HepG2 (cell line): ENCODE data around the gene TSHZ2. TPM values are rescaled to one million over a fixed set of nuclear protein-coding genes. Genes with fewer than 3 reads are reported as not detected.

Source experiments
- ATAC-seq: fragments of 200-7000 bp; cut with Tn5 transposase; 3 replicates; pipeline ENCODE4 v1.9.1; 2020; ENCODE audit warnings: mild to moderate bottlenecking, moderate library complexity
- BruUV-seq: library from RNA; stranded (reverse); fragments of 400-500 nt; replicated peaks from 2 replicates; lab custom pipeline; 2021; lab: Mats Ljungman, UMichigan
- CTCF ChIA-PET: fragments of 300-600 bp; formaldehyde crosslinking; extraction: SDS; loops from one replicate; lab custom pipeline; 2021; ENCODE audit warnings: low total read pairs, inconsistent platforms, low intra/inter-chr PET ratio; lab: Yijun Ruan, JAX
- POLR2A ChIA-PET: fragments of 350-600 bp; sonication (Branson Sonifier 250); formaldehyde crosslinking; loops from one replicate; lab custom pipeline; 2020; ENCODE audit warnings: antibody characterized with exemption, inconsistent platforms; lab: Yijun Ruan, JAX
- DNase-seq: peaks from one replicate; pipeline ENCODE4 v3.0.0-alpha.2; 2015; ENCODE audit warnings: low spot score
- FAIRE-seq: peaks from 3 replicates; lab custom pipeline; 2011; peaks lifted over from hg19 to GRCh38; lab: Jason Lieb, UNC
- H2AFZ ChIP-seq: one replicate; pipeline ENCODE4 v1.6.1; 2011; ENCODE audit warnings: low read length, inconsistent platforms
- H3K27ac ChIP-seq: fragments of 300-600 bp; 3 replicates; pipeline ENCODE4 v1.8.0; 2011; ENCODE audit warnings: mixed run types, mild to moderate bottlenecking, mixed read lengths, low read length, inconsistent platforms; ENCODE audit not compliant: insufficient read depth; ENCODE audit errors: extremely low read length
- H3K27me3 ChIP-seq, 2 experiments: fragments of 200-600 bp in 1 of 2; 2 replicates in 1 of 2; 3 replicates in 1 of 2; pipeline versions ENCODE4 v1.6.0 to v1.8.0; 2011; ENCODE audit warnings: low read length in 2 of 2, mild to moderate bottlenecking in 2 of 2, moderate library complexity in 2 of 2, inconsistent platforms in 1 of 2; ENCODE audit not compliant: insufficient read depth in 2 of 2, control insufficient read depth in 1 of 2
- H3K36me3 ChIP-seq, 2 experiments: fragments of 200-600 bp in 1 of 2; replicated peaks in 1 of 2; 2 replicates in 1 of 2; 3 replicates in 1 of 2; pipeline versions ENCODE4 v1.5.1 to v1.8.0; 2011; ENCODE audit warnings: low read length in 2 of 2, inconsistent platforms in 1 of 2; ENCODE audit not compliant: insufficient read depth in 2 of 2, control insufficient read depth in 1 of 2
- H3K4me1 ChIP-seq: 2 replicates; pipeline ENCODE4 v1.5.1; 2012; ENCODE audit warnings: low read length, inconsistent platforms; ENCODE audit not compliant: insufficient read depth
- H3K4me2 ChIP-seq: 2 replicates; pipeline ENCODE4 v1.6.0; 2011; ENCODE audit warnings: low read depth, low read length, inconsistent platforms
- H3K4me3 ChIP-seq, 3 experiments: fragments of 200-600 bp in 1 of 3; sonication (generic), shearing (Covaris generic) in 1 of 3; replicated peaks in 1 of 3; 2 replicates each; pipeline ENCODE4 v1.5.1; 2011 to 2016; ENCODE audit warnings: low read length in 3 of 3, inconsistent platforms in 2 of 3, low read depth in 2 of 3, mild to moderate bottlenecking in 2 of 3, control low read depth in 1 of 3, mixed read lengths in 1 of 3; ENCODE audit not compliant: insufficient read depth in 1 of 3
- H3K79me2 ChIP-seq: one replicate; pipeline ENCODE4 v1.6.1; 2011; ENCODE audit warnings: low read length, inconsistent platforms; ENCODE audit not compliant: insufficient read depth
- H3K9ac ChIP-seq: 2 replicates; pipeline ENCODE4 v1.6.0; 2011; ENCODE audit warnings: mild to moderate bottlenecking, low read depth, low read length, inconsistent platforms; ENCODE audit not compliant: insufficient read depth
- H3K9me3 ChIP-seq: 2 replicates; pipeline ENCODE4 v1.5.1; 2012; ENCODE audit warnings: mild to moderate bottlenecking, low read length
- H4K20me1 ChIP-seq: 2 replicates; pipeline ENCODE4 v1.6.0; 2011; ENCODE audit warnings: inconsistent platforms, mild to moderate bottlenecking, low read length, moderate library complexity; ENCODE audit not compliant: insufficient read depth
- BATF2 ChIP-seq: sonication (generic); formaldehyde crosslinking; IDR thresholded peaks from 2 replicates; pipeline ENCODE4 v1.8.0; 2022; ENCODE audit warnings: mild to moderate bottlenecking, missing genetic modification reagents, moderate library complexity
- BCL6 ChIP-seq: IDR thresholded peaks from 2 replicates; pipeline ENCODE4 v1.6.1; 2016; ENCODE audit warnings: missing genetic modification reagents, missing compliant biosample characterization
- CBX2 ChIP-seq, 2 experiments: fragments of 200-600 bp in 1 of 2; sonication (generic); formaldehyde crosslinking in 1 of 2; IDR thresholded peaks; 2 replicates each; pipeline versions ENCODE4 v1.7.0 to v1.8.1; 2018 to 2022; ENCODE audit warnings: low read depth in 2 of 2, low read length in 1 of 2, mild to moderate bottlenecking in 1 of 2, missing genetic modification reagents in 1 of 2
- KDM5B ChIP-seq: sonication (generic); formaldehyde crosslinking; IDR thresholded peaks from 2 replicates; pipeline ENCODE4 v1.4.0; 2020; ENCODE audit warnings: missing genetic modification reagents, mild to moderate bottlenecking, borderline replicate concordance
- MXI1 ChIP-seq: IDR thresholded peaks from 3 replicates; pipeline ENCODE4 v1.6.1; 2012; ENCODE audit warnings: low read depth, low read length, inconsistent platforms, borderline replicate concordance
- RBFOX2 ChIP-seq: fragments of 200-400 bp; formaldehyde crosslinking; IDR thresholded peaks from 2 replicates; pipeline ENCODE4 v1.6.1; 2017; ENCODE audit warnings: low read depth, mild to moderate bottlenecking, low read length
- THAP7 ChIP-seq: sonication (generic); formaldehyde crosslinking; IDR thresholded peaks from 2 replicates; pipeline ENCODE4 v1.8.1; 2023; ENCODE audit warnings: mild to moderate bottlenecking, missing genetic modification reagents
- ZFAT ChIP-seq: sonication (generic); formaldehyde crosslinking; conservative IDR thresholded peaks from 2 replicates; pipeline ENCODE4 v1.8.1; 2023; ENCODE audit warnings: missing genetic modification reagents, inconsistent platforms
- ZNF20 ChIP-seq: sonication (generic); formaldehyde crosslinking; IDR thresholded peaks from 2 replicates; pipeline ENCODE4 v1.4.0; 2020; ENCODE audit warnings: mild to moderate bottlenecking, moderate library complexity, missing genetic modification reagents
- ZNF207 ChIP-seq: fragments of 450-650 bp; IDR thresholded peaks from 2 replicates; pipeline ENCODE4 v1.6.1; 2016; ENCODE audit warnings: antibody characterized with exemption, borderline replicate concordance
- ZNF234 ChIP-seq: sonication (generic); formaldehyde crosslinking; conservative IDR thresholded peaks from 2 replicates; pipeline ENCODE4 v1.5.1; 2020; ENCODE audit warnings: mild to moderate bottlenecking, missing genetic modification reagents
- ZNF282 ChIP-seq: fragments of 450-650 bp; IDR thresholded peaks from 2 replicates; pipeline ENCODE4 v1.6.1; 2018; ENCODE audit not compliant: partially characterized antibody
- ZNF512 ChIP-seq: sonication (generic); formaldehyde crosslinking; IDR thresholded peaks from 2 replicates; pipeline ENCODE4 v1.4.0; 2020; ENCODE audit warnings: mild to moderate bottlenecking, missing genetic modification reagents
- ZNF644 ChIP-seq: IDR thresholded peaks from 2 replicates; pipeline ENCODE4 v1.6.1; 2016; ENCODE audit warnings: low read depth
- ZNF761 ChIP-seq: sonication (generic); formaldehyde crosslinking; conservative IDR thresholded peaks from 2 replicates; pipeline ENCODE4 v1.4.0; 2020; ENCODE audit warnings: mild to moderate bottlenecking, missing genetic modification reagents
- ZNF780A ChIP-seq: sonication (generic); formaldehyde crosslinking; IDR thresholded peaks from 2 replicates; pipeline ENCODE4 v1.8.0; 2022; ENCODE audit warnings: mild to moderate bottlenecking, missing genetic modification reagents, moderate library complexity
- WGBS: methylation state at CpG from one replicate; pipeline ENCODE4 v1.1.6; 2017; ENCODE audit warnings: low lambda C conversion rate; 5-methylcytosine and 5-hydroxymethylcytosine counted together
- in situ Hi-C: cut with HindIII; loops from 2 replicates; pipeline ENCODE4 v1.10.0; 2017; ENCODE audit warnings: low pct_unique_long_range_greater_than_20kb; ENCODE audit not compliant: extremely low pct_ligation_motif_present
- intact Hi-C: fragments of 100-400 bp; cut with micrococcal nuclease; formaldehyde crosslinking; loops from one replicate; pipeline ENCODE4 v1.10.0; 2022; ENCODE audit not compliant: unreplicated experiment
- polyA plus RNA-seq, 8 experiments: library from polyadenylated mRNA; depleted of rRNA in 3 of 8; stranded (reverse) in 7 of 8; unstranded in 1 of 8; fragments of >200 nt; fragmentation: Illumina TruSeq in 4 of 8; extraction: Trizol in 4 of 8; gene quantifications; 2 replicates each; pipeline versions ENCODE4 v1.2.1 to v1.2.3, GENCODE V29; 2011 to 2016; ENCODE audit warnings: low read depth in 4 of 8, missing spikeins in 1 of 8, mixed read lengths in 1 of 8; ENCODE audit not compliant: insufficient read depth in 1 of 8
- total RNA-seq, 5 experiments: library from RNA; depleted of rRNA; stranded (reverse); fragments of >200 nt; fragmentation: Illumina TruSeq; extraction: Trizol; gene quantifications; 2 replicates each; pipeline ENCODE4 v1.2.3, GENCODE V29; 2016; ENCODE audit warnings: low read depth in 1 of 5
- TF ChIP-seq, protein P1 (sequence below): IDR thresholded peaks from 2 replicates; pipeline ENCODE4 v1.6.1; 2016; ENCODE audit warnings: low read depth
- TF ChIP-seq, protein P2 (sequence below): sonication (generic); formaldehyde crosslinking; IDR thresholded peaks from 2 replicates; pipeline ENCODE4 v1.5.0; 2020; ENCODE audit warnings: missing genetic modification reagents
- TF ChIP-seq, protein P3 (sequence below): sonication (generic); formaldehyde crosslinking; IDR thresholded peaks from 2 replicates; pipeline ENCODE4 v1.5.0; 2020; ENCODE audit warnings: mild to moderate bottlenecking, low read depth, missing genetic modification reagents, borderline replicate concordance

The TSHZ2 gene
- total and polyA plus RNA-seq, 2 of the 13 experiments (the other 11 are each of a cell fraction or from before 2014, with no cell fraction given), result 0.01 TPM; not detected in 1

- TF ChIP-seq, protein P1, sequence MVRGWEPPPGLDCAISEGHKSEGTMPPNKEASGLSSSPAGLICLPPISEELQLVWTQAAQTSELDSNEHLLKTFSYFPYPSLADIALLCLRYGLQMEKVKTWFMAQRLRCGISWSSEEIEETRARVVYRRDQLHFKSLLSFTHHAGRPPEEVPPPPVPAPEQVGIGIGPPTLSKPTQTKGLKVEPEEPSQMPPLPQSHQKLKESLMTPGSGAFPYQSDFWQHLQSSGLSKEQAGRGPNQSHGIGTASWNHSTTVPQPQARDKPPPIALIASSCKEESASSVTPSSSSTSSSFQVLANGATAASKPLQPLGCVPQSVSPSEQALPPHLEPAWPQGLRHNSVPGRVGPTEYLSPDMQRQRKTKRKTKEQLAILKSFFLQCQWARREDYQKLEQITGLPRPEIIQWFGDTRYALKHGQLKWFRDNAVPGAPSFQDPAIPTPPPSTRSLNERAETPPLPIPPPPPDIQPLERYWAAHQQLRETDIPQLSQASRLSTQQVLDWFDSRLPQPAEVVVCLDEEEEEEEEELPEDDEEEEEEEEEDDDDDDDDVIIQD, result no peak
- TF ChIP-seq ZNF207 (no peak), CBX2 (IDR thresholded peaks at IDR 0.05; ENCODE audit: low read depth, low read length) (no peak), CBX2 (CRISPR knock-in tag; IDR thresholded peaks at IDR 0.05; ENCODE audit: low read depth) (no peak), ZNF512 (no peak), MXI1 (no peak), KDM5B (CRISPR knock-in tag) (no peak), ZFAT (CRISPR knock-in tag) (no peak), ZNF234 (CRISPR knock-in tag) (no peak)
- TF ChIP-seq, protein P2, sequence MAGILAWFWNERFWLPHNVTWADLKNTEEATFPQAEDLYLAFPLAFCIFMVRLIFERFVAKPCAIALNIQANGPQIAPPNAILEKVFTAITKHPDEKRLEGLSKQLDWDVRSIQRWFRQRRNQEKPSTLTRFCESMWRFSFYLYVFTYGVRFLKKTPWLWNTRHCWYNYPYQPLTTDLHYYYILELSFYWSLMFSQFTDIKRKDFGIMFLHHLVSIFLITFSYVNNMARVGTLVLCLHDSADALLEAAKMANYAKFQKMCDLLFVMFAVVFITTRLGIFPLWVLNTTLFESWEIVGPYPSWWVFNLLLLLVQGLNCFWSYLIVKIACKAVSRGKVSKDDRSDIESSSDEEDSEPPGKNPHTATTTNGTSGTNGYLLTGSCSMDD (CRISPR knock-in tag), result no peak
Observed at GRCh38 chr20:53284256-53284655, 312.1 kb downstream of the TSHZ2 start (continued).

DNA sequence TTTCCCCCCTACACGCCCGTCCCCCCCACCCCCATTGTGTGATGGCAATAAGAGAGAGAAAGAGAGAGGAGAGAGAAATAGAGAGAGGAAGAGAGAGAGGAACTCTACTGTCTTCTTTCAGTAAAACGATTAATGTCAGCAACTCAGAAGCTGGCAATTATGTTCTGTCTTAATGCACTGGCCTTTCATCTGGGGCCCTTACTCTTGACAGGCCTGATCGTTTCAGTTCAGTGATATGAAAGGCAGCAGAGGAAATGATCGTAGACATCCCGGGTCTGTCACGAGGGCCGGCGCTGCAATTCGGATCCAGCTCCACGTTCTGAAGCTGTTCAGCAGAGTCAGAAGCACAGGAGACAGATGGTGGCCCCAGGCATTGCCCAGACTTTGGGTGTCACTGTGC is 312.5 kb downstream of the TSHZ2 start:
- Histone ChIP-seq H3K36me3 (no peaks in the 10 kb centered on the region), H3K27me3 (peaks cover 0 to 14% of the 10 kb centered on the region in 2 experiments; a peak in 2 of 5 replicates), H3K4me3 (no peak overlapping the region), H3K27ac (no peak overlapping the region), H3K9ac (no peak overlapping the region), H3K79me2 (no peaks in the 10 kb centered on the region), H4K20me1 (no peaks in the 10 kb centered on the region), H3K9me3 (no peaks in the 10 kb centered on the region), H3K4me1 (no peaks in the 10 kb centered on the region), H3K4me2 (no peak overlapping the region), H2AFZ (no peak overlapping the region)
- DNase-seq (no peak), ATAC-seq (no peak), FAIRE-seq (no peak)
- ChIA-PET CTCF (no interaction called here), POLR2A (no interaction called here)
- intact Hi-C loops (no loop called here), in situ Hi-C loops (no loop called here)
- BruUV-seq, result no TSS peak
- WGBS, result 14% methylated on average over 11 of the region's 11 CpGs
- TF ChIP-seq ZNF780A (CRISPR knock-in tag) (no peak), BATF2 (CRISPR knock-in tag) (no peak), RBFOX2 (no peak), BCL6 (CRISPR knock-in tag) (no peak), ZNF282 (no peak), ZNF20 (CRISPR knock-in tag) (no peak), THAP7 (no peak), ZNF761 (CRISPR knock-in tag) (no peak), ZNF644 (CRISPR knock-in tag) (no peak)
- TF ChIP-seq, protein P3, sequence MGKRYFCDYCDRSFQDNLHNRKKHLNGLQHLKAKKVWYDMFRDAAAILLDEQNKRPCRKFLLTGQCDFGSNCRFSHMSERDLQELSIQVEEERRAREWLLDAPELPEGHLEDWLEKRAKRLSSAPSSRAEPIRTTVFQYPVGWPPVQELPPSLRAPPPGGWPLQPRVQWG (CRISPR knock-in tag), result no peak
